Stimulated activated CD8-positive, alpha-beta memory T cell treated with anti-CD3 and anti-CD28 coated beads, Interleukin-15, amount 100 ng/mL, for 1 hour (primary cell): ENCODE results near the gene PDE6B.
"Not testable (repeated sequence)": the region's sequence is repeated elsewhere in the genome, so short reads cannot be mapped to it uniquely, and the experiment has no call there.

Source experiments
- DNase-seq: peaks from one replicate; pipeline ENCODE4 v3.0.0-alpha.2; 2020; ENCODE audit warnings: low read depth

PDE6B gene

GRCh38 chr4:622071-622995 lies 3.0 kb upstream of the PDE6B start:
- no peak for DNase-seq

DNA sequence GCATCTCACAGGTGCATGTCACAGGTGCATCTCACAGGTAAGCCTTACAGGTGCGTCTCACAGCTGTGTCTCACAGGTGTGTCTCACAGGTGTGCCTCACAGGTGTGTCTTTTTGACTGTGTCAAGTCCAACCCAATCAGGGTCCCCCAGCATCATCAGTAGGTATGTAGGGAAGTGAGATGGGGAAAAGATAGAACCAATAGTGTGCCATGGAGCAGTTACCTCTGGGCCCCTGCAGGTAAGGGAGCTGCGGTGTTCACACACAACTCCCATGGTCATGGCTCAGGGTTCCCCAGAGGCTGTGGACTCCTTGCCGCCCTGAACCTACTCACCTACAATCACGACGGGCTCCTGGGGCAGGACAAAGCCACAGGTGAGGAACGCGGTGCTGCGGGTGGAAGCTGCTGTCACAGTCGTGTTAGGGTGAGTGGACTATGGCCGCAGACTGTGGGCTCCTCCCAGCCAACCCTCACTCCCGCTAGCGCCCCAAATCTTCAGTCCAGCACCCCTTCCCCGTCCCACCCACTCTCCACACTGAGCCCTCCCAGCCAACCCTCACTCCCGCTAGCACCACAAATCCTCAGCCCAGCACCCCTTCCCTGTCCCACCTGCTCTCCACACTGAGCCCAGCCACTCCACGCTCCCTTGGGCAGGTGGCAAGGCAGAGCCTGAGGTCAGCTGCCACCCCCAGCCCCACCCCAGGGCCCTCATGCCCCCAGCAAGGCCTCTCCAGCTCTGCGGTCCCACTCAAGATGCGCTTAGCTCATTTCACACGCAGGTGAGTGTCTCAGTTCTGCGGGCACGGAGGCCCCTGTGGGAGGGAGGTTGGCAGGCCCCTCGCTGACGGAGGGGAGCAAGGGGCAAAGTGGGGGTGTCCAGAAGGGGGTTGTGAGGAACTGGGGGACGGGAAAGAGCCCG lies 2.1 kb upstream of the PDE6B start:
- no peak for DNase-seq

DNA sequence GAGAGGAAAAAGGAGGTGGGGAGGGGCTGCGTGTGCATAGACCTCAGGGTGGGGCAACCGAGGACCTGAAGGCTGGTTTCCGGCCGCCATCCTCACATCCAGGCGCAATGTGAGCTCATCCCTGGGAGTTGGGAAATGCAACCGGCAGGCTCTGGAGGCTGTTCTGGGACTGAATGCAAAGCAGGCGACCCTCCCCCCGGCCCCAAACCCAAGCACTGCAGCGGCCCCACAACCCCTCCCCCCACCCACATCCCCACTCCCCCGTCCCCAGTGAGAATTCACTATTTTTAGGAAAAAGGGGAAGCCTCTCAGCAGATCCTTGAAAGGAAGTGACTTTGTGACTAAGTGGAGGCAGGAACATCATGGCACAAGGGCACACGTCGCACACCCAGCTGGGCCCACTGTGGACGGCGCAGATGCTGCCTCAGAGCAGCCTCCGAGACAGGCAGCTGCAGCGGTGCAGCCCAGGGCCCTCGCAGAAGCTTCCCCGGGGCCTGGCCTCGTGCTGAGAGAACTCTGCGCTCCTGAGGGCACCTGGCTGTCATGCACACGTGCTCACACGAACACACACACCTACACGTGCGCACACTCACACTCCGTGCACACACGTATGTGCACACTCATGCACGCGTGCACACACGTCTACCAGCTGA lies 1.3 kb upstream of the PDE6B start:
- no peak for DNase-seq

- DNase-seq = no peak
These were observed 323 bp downstream of the PDE6B start for GRCh38 chr4:625631-626161.

- DNase-seq = no peak
These were observed 1.1 kb downstream of the PDE6B start for GRCh38 chr4:626201-627091.

DNA sequence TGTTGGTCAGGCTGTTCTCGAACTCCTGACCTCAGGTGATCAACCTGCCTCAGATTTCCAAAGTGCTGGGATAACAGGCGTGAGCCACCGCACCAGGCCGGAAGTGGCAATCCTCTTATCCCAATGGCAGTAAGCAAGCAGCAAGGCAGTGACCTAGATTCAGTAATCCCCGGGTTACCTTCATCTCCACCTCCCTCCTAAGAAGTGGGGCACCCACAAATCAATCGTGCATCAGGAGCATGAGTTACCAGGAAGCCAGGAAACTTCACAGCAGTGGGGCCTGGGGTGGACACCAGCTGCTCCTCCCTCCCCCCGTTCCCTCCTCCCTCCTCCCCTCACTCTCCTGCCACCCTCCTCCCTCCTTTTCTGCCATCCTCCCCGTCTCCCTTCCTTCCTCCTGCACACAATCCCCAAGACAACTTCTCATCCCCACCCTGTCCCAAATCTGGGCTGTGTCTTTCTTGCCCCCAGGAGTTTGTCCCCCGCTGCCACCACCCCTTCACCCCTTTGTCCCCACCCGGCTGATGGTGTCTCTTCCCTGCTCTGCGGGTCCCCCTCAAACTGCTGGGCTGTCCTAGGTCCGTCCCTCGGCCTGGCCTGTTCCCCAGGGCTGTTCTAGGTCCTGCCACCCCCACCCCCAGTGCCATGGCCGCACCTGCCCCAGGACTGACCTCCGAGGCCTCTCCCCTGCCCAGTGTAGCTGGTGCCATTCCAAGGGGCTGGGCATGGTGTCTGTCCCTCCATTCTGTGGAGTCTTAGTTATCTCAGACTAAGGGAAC lies 2.2 kb downstream of the PDE6B start:
- no peak for DNase-seq

- DNase-seq = no peak
These were observed 3.0 kb downstream of the PDE6B start for GRCh38 chr4:628311-628741.

- DNase-seq = no peak
These were observed 3.7 kb downstream of the PDE6B start for GRCh38 chr4:628821-629635.

- DNase-seq = no peak
These were observed 4.2 kb downstream of the PDE6B start for GRCh38 chr4:629636-629914.

GRCh38 chr4:629915-630641 lies 4.7 kb downstream of the PDE6B start:
- no peak for DNase-seq

DNA sequence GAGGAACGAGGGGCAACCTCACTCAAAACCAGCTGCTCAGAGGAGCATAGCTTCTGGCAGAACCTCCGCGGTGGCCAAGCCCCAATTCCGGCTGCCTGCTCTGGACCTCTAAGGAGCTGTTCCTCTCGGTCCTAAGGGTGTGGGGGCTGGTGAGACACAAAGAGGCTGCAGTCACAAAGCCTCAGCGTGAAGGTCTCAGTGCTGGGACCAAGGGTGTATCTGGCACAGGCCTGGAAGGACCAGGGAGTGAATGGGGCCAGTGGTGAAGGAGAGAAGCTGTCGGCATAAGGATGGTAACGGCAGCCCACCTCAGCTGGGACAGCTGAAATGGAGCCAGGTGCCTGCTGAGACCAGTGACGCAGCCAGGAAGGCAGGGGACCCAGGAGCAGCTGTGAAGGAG lies 5.3 kb downstream of the PDE6B start:
- no peak for DNase-seq

DNA sequence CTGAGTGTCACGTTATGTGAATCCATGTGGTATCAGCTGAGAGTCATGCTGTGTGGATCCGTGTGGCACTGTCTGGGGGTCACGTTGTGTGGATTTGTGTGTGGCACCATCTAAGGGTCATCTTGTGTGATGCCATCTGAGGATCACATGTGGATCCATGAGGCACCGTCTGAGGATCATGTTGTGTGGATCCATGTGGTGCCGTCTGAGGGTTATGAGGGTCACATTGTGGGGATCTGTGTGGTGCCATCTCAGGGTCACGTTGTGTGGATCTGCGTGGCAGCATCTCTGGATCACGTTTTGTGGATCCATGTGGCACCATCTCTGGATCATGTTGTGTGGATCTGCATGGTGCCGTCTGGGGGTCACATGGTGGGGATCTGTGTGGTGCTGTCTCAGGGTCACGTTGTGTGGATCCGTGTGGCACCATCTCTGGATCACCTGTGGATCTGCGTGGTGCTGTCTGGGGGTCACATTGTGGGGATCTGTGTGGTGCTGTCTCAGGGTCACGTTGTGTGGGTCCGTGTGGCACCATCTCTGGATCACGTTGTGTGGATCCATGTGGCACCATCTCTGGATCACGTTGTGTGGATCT lies 6.9 kb downstream of the PDE6B start:
- DNase-seq = no peak

DNA sequence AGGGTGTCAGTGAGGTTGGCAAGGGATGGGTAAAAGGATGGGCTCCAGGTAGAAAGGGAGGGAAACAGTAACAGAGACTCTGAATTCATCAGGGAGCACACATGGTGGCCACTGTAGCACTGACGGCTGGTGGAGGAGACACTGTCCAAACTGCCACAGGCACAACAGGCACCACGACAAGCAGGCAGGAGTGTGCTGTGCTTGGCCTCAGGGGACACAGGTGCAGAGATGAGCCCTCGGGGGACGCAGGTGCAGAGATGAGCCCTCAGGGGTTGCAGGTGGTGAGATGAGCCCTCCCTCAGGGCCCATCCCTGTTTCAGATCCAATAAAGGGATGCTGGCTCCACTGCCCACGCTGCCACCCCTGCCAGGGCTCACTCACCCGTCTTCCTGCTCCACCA lies 7.6 kb downstream of the PDE6B start:
- DNase-seq = no peak

DNA sequence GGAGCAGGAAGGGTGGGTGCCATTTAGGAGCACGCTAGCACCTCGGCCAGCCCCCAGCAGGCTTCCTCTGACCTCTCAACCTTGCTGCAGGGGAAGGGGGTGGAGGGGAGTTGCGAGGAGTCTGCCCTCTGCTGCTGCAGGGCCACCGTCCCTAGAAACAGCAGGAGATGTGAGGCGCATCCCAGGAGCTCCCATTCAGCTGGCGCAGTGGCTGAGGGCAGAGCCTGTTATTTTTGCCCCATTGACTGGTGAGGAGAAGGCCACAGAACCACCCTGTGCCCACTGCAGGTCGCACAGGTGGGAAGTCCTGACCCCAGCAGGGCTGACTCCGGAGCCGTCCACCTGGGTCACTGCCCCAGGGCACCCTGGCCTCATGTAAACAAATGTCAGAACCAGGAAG lies 8.0 kb downstream of the PDE6B start:
- no peak for DNase-seq

GRCh38 chr4:633976-634598 lies 8.7 kb downstream of the PDE6B start:
- DNase-seq = no peak

GRCh38 chr4:634599-634985 lies 9.2 kb downstream of the PDE6B start:
- DNase-seq = no peak

DNA sequence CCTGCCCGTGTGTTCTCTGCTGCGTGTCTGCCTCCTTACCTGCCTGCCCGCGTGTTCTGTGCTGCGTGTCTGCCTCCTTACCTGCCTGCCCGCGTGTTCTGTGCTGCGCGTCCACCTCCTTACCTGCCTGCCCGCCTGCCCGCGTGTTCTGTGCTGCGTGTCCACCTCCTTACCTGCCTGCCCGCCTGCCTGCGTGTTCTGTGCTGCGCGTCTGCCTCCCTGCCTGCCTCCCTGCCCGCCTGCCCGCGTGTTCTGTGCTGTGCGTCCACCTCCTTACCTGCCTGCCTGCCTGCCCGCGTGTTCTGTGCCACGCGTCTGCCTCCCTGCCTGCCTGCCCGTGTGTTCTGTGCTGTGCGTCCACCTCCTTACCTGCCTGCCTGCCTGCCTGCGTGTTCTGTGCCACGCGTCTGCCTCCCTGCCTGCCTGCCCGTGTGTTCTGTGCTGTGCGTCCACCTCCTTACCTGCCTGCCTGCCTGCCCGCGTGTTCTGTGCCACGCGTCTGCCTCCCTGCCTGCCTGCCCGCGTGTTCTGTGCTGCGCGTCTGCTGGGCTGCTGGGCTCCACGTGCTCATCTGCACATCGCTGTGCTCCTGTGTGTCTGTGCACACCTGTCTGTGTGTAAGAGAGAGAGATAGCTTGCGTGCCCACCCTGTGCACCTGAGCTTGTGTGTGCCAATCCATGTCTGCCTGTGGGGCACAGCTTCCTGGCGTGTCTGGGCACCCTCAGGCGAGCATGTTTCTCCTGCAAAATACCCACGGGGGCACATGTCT lies 9.9 kb downstream of the PDE6B start:
- DNase-seq = not testable (repeated sequence)
